ENCODE data around the gene GPC3.

- TF ChIP-seq HDGF (IDR thresholded peaks at IDR 0.05; ENCODE audit: borderline replicate concordance) (no peak), FOXA1 (IDR thresholded peaks at IDR 0.05) (no peak), BHLHE40 (IDR thresholded peaks at IDR 0.05; ENCODE audit: borderline replicate concordance) (no peak), ARNT (IDR thresholded peaks at IDR 0.05) (no peak), SP1 (IDR thresholded peaks at IDR 0.05) (no peak), ELF4 (IDR thresholded peaks at IDR 0.05) (no peak), CTBP1 (IDR thresholded peaks at IDR 0.05; ENCODE audit: borderline replicate concordance) (no peak), LEF1 (IDR thresholded peaks at IDR 0.05; ENCODE audit: borderline replicate concordance) (no peak), TARDBP (IDR thresholded peaks at IDR 0.05) (no peak)
These were observed 409.8 kb downstream of the GPC3 start for GRCh38 chrX:133575501-133576136.

All from HEK293T (cell line).